ENCODE results near the gene CLSTN1.

The CLSTN1 gene

DNA sequence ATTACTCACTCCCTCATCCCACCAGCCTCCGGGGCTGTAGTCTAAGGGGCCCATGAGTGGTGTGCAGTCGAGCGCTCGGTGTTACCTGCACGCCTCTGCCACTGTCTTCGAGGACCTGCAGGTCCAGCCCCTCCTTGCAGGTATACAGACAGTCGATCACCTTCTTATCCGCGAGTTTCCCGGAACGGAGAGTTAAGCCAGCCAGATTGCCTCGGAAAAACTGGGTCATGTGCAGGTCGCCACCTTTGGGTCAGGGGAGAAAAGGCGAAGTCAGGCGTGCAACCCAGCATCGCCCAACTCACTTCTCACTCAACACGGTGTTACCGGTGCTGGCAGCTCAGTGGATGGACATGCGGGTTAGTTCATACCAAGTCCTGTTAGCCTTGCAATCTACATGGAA lies 88.0 kb downstream of the CLSTN1 start:
- no peak for DNase-seq
- Histone ChIP-seq H3K9me3 (ENCODE audit: control extremely low read depth in 1 of 5, control insufficient read depth in 4 of 5, insufficient read depth in 2 of 5, low read depth in 1 of 5, low read length in 4 of 5) (no peaks in the 10 kb centered on the region), H3K36me3 (ENCODE audit: control insufficient read depth in 4 of 4, insufficient read depth in 4 of 4, low read length in 3 of 4) (peaks cover 14 to 89% (median 60%) of the 10 kb centered on the region in 4 experiments), H3K4me3 (ENCODE audit: control insufficient read depth in 1 of 7, extremely low read depth in 1 of 7, insufficient read depth in 4 of 7, low read depth in 2 of 7, low read length in 6 of 7) (no peak overlapping the region), H3K27me3 (replicated peaks in 2 of 5; ENCODE audit: control insufficient read depth in 4 of 5, insufficient read depth in 5 of 5, low read length in 4 of 5) (no peaks in the 10 kb centered on the region), H3K4me1 (ENCODE audit: control extremely low read depth in 1 of 4, control insufficient read depth in 4 of 4, insufficient read depth in 4 of 4, low read length in 3 of 4) (peaks cover 0 to 10% (median 2%) of the 10 kb centered on the region in 4 experiments), H3K27ac (ENCODE audit: insufficient read depth in 1 of 2, low read depth in 1 of 2, low read length in 2 of 2, poor library complexity in 1 of 2, severe bottlenecking in 2 of 2) (no peak overlapping the region)
- POLR2A ChIA-PET: no interaction called here
- WGBS (ENCODE audit: insufficient coverage): 98% methylated on average over 19 of the region's 19 CpGs
- CTCF ChIA-PET: interaction anchor here (1.0 to 3.2 kb wide), 2 partner anchors 9 to 12 kb away, joined by 4 to 13 read pairs; no protein-coding TSS in a partner anchor

DNA sequence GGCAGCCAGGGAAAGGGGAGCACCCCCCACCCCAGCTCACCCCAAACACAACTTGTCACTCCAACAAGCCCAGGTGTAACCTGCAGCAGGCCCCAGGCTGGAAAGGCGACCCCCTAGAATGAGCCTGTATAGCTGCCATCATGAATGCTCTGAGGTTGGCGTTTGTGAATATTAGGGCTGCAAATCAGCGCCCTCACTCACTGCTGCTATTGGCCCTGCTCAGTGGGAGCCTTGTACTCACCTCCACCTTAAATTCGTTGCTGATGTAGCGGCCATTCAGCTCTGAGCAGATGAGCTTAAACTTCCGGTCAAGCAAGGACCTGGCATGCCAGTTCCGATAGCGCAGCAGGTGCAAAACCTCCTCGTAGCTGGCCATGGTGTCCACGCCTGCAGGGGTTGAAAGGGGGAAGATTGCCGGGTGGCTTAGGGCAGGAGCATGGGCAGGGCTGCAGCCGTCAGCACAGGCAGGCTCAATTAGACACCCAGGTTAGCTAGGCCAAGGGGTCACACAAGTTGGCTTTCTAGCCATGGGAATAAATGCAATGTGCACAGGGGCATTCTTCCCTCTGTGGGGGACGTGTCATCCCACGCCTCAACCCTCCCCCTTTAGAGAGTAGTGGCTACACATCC lies 90.5 kb downstream of the CLSTN1 start:
- no peaks in the 10 kb centered on the region for H3K9me3 ChIP-seq (ENCODE audit: control extremely low read depth in 1 of 5, control insufficient read depth in 4 of 5, insufficient read depth in 2 of 5, low read depth in 1 of 5, low read length in 4 of 5)
- WGBS (ENCODE audit: insufficient coverage): 100% methylated on average over 11 of the region's 14 CpGs
- no peak overlapping the region for H3K27ac ChIP-seq (ENCODE audit: insufficient read depth in 1 of 2, low read depth in 1 of 2, low read length in 2 of 2, poor library complexity in 1 of 2, severe bottlenecking in 2 of 2)
- ChIA-PET CTCF (interaction anchor here (0.5 to 2.0 kb wide), 3 partner anchors 10 to 175 kb away, joined by 3 to 6 read pairs (median 3); no protein-coding TSS in a partner anchor), POLR2A (no interaction called here)
- peaks cover 0 to 10% (median 2%) of the 10 kb centered on the region in 4 experiments for H3K4me1 ChIP-seq (ENCODE audit: control extremely low read depth in 1 of 4, control insufficient read depth in 4 of 4, insufficient read depth in 4 of 4, low read length in 3 of 4)
- DNase-seq: no peak
- H3K27me3 ChIP-seq (replicated peaks in 2 of 5; ENCODE audit: control insufficient read depth in 4 of 5, insufficient read depth in 5 of 5, low read length in 4 of 5): no peaks in the 10 kb centered on the region
- peaks cover 8 to 97% (median 70%) of the 10 kb centered on the region in 4 experiments for H3K36me3 ChIP-seq (ENCODE audit: control insufficient read depth in 4 of 4, insufficient read depth in 4 of 4, low read length in 3 of 4)
- no peak overlapping the region for H3K4me3 ChIP-seq (ENCODE audit: control insufficient read depth in 1 of 7, extremely low read depth in 1 of 7, insufficient read depth in 4 of 7, low read depth in 2 of 7, low read length in 6 of 7)

DNA sequence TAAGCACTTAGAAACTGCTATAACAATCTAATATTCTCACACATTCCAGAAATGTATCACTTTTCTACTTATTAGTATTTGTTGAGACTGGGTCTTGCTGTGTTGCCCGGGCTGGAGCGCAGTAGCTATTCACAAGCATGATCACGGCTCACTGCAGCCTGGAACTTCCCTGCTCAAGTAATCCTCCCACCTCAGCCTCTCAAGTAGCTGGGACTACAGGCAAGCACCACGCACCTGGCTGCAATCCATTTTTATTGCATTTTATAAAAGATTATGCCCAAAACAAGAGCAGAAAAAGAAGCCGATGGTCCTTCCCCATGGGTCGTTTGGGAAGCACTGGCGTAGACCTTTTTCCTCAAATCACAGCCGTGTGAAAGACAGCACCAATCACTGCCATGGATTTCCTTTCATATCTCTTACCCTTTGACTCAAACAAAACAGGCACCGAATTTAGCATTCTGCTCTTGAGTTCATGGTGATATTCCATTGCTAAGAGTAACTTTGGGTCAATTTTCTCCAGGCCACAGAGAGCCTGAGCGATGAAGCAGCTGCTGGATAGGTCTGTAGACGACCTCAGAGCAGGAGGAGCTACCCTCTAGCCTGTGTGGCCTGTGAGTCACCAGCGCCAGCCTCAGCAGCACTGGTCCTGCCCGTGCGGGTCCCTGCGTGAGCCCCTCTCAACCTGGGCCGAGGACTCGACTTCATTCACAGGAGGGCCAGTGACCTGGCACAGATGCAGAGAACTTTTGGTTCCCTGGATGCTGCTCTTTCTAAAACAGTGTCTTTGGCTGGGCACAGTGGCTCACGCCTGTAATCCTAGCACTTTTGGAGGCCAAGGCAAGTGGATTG lies 91.4 kb downstream of the CLSTN1 start:
- H3K27me3 ChIP-seq (replicated peaks in 2 of 5; ENCODE audit: control insufficient read depth in 4 of 5, insufficient read depth in 5 of 5, low read length in 4 of 5): no peaks in the 10 kb centered on the region
- no peak for DNase-seq
- ChIA-PET CTCF (interaction anchor here (0.8 kb wide), 1 partner anchor 14 kb away, joined by 3 read pairs; no protein-coding TSS in a partner anchor), POLR2A (no interaction called here)
- no peak overlapping the region for H3K27ac ChIP-seq (ENCODE audit: insufficient read depth in 1 of 2, low read depth in 1 of 2, low read length in 2 of 2, poor library complexity in 1 of 2, severe bottlenecking in 2 of 2)
- H3K4me1 ChIP-seq (ENCODE audit: control extremely low read depth in 1 of 4, control insufficient read depth in 4 of 4, insufficient read depth in 4 of 4, low read length in 3 of 4): peaks cover 0 to 5% (median 2%) of the 10 kb centered on the region in 4 experiments
- no peaks in the 10 kb centered on the region for H3K9me3 ChIP-seq (ENCODE audit: control extremely low read depth in 1 of 5, control insufficient read depth in 4 of 5, insufficient read depth in 2 of 5, low read depth in 1 of 5, low read length in 4 of 5)
- WGBS (ENCODE audit: insufficient coverage): 95% methylated on average over 16 of the region's 18 CpGs
- peaks cover 8 to 97% (median 72%) of the 10 kb centered on the region in 4 experiments for H3K36me3 ChIP-seq (ENCODE audit: control insufficient read depth in 4 of 4, insufficient read depth in 4 of 4, low read length in 3 of 4)
- no peak overlapping the region for H3K4me3 ChIP-seq (ENCODE audit: control insufficient read depth in 1 of 7, extremely low read depth in 1 of 7, insufficient read depth in 4 of 7, low read depth in 2 of 7, low read length in 6 of 7)

GRCh38 chr1:9731561-9731960 lies 92.2 kb downstream of the CLSTN1 start:
- CTCF ChIA-PET: interaction anchor here (0.8 to 1.9 kb wide), 2 partner anchors 10 to 15 kb away, joined by 3 to 7 read pairs; no protein-coding TSS in a partner anchor

DNA sequence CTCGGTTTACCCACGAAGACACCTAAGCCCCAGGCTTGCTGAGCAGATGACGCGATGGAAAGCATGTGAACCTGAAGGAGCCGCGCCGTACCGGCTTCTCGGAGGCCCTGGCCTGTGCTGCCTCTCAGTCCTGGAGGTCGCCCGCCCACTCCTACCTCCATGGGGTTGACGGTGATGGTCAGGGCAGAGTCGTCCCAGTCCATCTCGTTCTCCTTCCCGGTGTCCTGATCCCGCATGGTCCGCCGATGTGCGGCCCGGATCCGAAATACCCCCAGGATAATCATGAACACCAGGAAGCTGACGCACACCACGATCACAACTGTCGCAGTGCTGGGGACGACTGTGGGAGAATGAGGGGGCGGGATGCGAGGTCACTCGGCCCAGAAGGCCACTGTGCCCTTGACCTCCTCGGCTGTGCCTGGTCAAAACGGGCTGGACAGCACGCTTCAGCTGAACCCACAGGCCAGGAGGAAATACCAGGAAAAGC lies 92.7 kb downstream of the CLSTN1 start:
- peaks cover 8 to 98% (median 80%) of the 10 kb centered on the region in 4 experiments for H3K36me3 ChIP-seq (ENCODE audit: control insufficient read depth in 4 of 4, insufficient read depth in 4 of 4, low read length in 3 of 4)
- no peak for DNase-seq
- H3K27me3 ChIP-seq (replicated peaks in 2 of 5; ENCODE audit: control insufficient read depth in 4 of 5, insufficient read depth in 5 of 5, low read length in 4 of 5): no peaks in the 10 kb centered on the region
- POLR2A ChIA-PET: no interaction called here
- no peak overlapping the region for H3K4me3 ChIP-seq (ENCODE audit: control insufficient read depth in 1 of 7, extremely low read depth in 1 of 7, insufficient read depth in 4 of 7, low read depth in 2 of 7, low read length in 6 of 7)
- 98% methylated on average over 26 of the region's 31 CpGs for WGBS (ENCODE audit: insufficient coverage)
- H3K9me3 ChIP-seq (ENCODE audit: control extremely low read depth in 1 of 5, control insufficient read depth in 4 of 5, insufficient read depth in 2 of 5, low read depth in 1 of 5, low read length in 4 of 5): no peaks in the 10 kb centered on the region
- H3K27ac ChIP-seq (ENCODE audit: insufficient read depth in 1 of 2, low read depth in 1 of 2, low read length in 2 of 2, poor library complexity in 1 of 2, severe bottlenecking in 2 of 2): no peak overlapping the region
- peaks cover 0 to 2% (median 0%) of the 10 kb centered on the region in 4 experiments for H3K4me1 ChIP-seq (ENCODE audit: control extremely low read depth in 1 of 4, control insufficient read depth in 4 of 4, insufficient read depth in 4 of 4, low read length in 3 of 4)
- CTCF ChIA-PET: interaction anchor here (1.9 kb wide), 1 partner anchor 10 kb away, joined by 7 read pairs; no protein-coding TSS in a partner anchor

More at GRCh38 chr1:9731561-9731960, 92.2 kb downstream of the CLSTN1 start:
- POLR2A ChIA-PET: no interaction called here
- DNase-seq: no peak
- H3K9me3 ChIP-seq (ENCODE audit: control extremely low read depth in 1 of 5, control insufficient read depth in 4 of 5, insufficient read depth in 2 of 5, low read depth in 1 of 5, low read length in 4 of 5): no peaks in the 10 kb centered on the region
- peaks cover 0 to 2% (median 0%) of the 10 kb centered on the region in 4 experiments for H3K4me1 ChIP-seq (ENCODE audit: control extremely low read depth in 1 of 4, control insufficient read depth in 4 of 4, insufficient read depth in 4 of 4, low read length in 3 of 4)
- 97% methylated on average over 15 of the region's 18 CpGs for WGBS (ENCODE audit: insufficient coverage)
- no peak overlapping the region for H3K4me3 ChIP-seq (ENCODE audit: control insufficient read depth in 1 of 7, extremely low read depth in 1 of 7, insufficient read depth in 4 of 7, low read depth in 2 of 7, low read length in 6 of 7)
- H3K27ac ChIP-seq (ENCODE audit: insufficient read depth in 1 of 2, low read depth in 1 of 2, low read length in 2 of 2, poor library complexity in 1 of 2, severe bottlenecking in 2 of 2): no peak overlapping the region
- no peaks in the 10 kb centered on the region for H3K27me3 ChIP-seq (replicated peaks in 2 of 5; ENCODE audit: control insufficient read depth in 4 of 5, insufficient read depth in 5 of 5, low read length in 4 of 5)
- peaks cover 8 to 98% (median 79%) of the 10 kb centered on the region in 4 experiments for H3K36me3 ChIP-seq (ENCODE audit: control insufficient read depth in 4 of 4, insufficient read depth in 4 of 4, low read length in 3 of 4)

DNA sequence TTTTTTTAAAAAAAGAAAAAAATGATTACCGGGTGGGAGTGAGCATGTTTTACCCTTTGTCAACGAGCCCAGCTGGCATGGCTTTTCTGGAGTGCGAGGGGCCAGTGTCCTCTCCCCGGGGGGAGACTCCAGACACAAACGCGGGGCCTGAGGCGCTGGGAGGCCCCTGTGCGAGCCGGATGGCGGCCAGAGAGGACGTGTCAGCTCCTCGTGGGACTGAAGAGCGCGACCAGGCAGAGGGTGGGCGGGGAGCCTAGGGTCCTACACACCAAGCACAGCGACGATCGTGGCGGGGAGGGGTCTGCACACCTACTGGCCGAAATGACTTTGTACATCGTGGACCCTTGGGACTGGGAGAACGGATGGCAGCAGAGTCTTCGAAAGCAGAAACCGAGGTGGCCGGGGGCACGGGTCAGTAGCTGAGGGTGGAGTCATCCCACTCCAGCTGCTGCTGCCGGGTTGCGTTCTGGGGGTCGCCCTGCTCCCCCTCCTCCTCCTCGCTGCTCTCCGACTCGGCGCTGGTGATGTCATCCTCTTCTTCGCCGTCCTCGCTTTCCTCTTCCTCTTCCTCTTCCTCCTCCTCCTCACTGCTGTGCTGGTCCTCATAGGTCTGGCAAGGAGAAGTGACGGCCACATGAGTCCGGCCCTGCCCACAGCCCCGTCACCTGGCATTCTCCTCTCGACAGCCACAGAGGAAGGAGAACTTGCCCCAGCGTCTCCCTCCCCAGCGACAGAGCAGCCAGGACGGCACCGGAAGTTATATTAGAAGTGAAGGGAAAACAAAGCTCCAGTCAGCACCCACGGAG lies 93.5 kb downstream of the CLSTN1 start:
- ChIA-PET POLR2A (interaction anchor here (0.6 kb wide), 1 partner anchor 613 kb away, joined by 4 read pairs; no protein-coding TSS in a partner anchor), CTCF (interaction anchor here (1.9 kb wide), 1 partner anchor 9 kb away, joined by 7 read pairs; no protein-coding TSS in a partner anchor)
- H3K27ac ChIP-seq (ENCODE audit: insufficient read depth in 1 of 2, low read depth in 1 of 2, low read length in 2 of 2, poor library complexity in 1 of 2, severe bottlenecking in 2 of 2): no peak overlapping the region
- peaks cover 3 to 92% (median 76%) of the 10 kb centered on the region in 4 experiments for H3K36me3 ChIP-seq (ENCODE audit: control insufficient read depth in 4 of 4, insufficient read depth in 4 of 4, low read length in 3 of 4)
- H3K27me3 ChIP-seq (replicated peaks in 2 of 5; ENCODE audit: control insufficient read depth in 4 of 5, insufficient read depth in 5 of 5, low read length in 4 of 5): no peaks in the 10 kb centered on the region
- no peaks in the 10 kb centered on the region for H3K9me3 ChIP-seq (ENCODE audit: control extremely low read depth in 1 of 5, control insufficient read depth in 4 of 5, insufficient read depth in 2 of 5, low read depth in 1 of 5, low read length in 4 of 5)
- 86% methylated on average over 32 of the region's 45 CpGs for WGBS (ENCODE audit: insufficient coverage)
- H3K4me3 ChIP-seq (ENCODE audit: control insufficient read depth in 1 of 7, extremely low read depth in 1 of 7, insufficient read depth in 4 of 7, low read depth in 2 of 7, low read length in 6 of 7): no peak overlapping the region
- no peak for DNase-seq
- peaks cover 0 to 2% (median 0%) of the 10 kb centered on the region in 4 experiments for H3K4me1 ChIP-seq (ENCODE audit: control extremely low read depth in 1 of 4, control insufficient read depth in 4 of 4, insufficient read depth in 4 of 4, low read length in 3 of 4)

All from common myeloid progenitor, CD34-positive (primary cell).